Parathyroid adenoma (tissue), 2 donors: ENCODE data around the gene CTSK.
"Not testable (repeated sequence)": the region's sequence is repeated elsewhere in the genome, so short reads cannot be mapped to it uniquely, and the experiment has no call there.

Experiments
- H2AFZ ChIP-seq: fragments of 300-600 bp; sonication (generic); one replicate; pipeline ENCODE4 v1.7.0; 2017; ENCODE audit warnings: antibody characterized with exemption, mild to moderate bottlenecking
- H3K27ac ChIP-seq: fragments of 300-600 bp; sonication (generic); one replicate; pipeline ENCODE4 v1.7.0; 2017
- H3K27me3 ChIP-seq: fragments of 300-600 bp; sonication (generic); one replicate; pipeline ENCODE4 v1.7.0; 2017; ENCODE audit warnings: low read length; ENCODE audit not compliant: control insufficient read depth, insufficient read depth
- H3K36me3 ChIP-seq: fragments of 300-600 bp; sonication (generic); one replicate; pipeline ENCODE4 v1.7.0; 2017; ENCODE audit warnings: low read length; ENCODE audit not compliant: control insufficient read depth, insufficient read depth
- H3K4me1 ChIP-seq: fragments of 300-600 bp; sonication (generic); one replicate; pipeline ENCODE4 v1.7.0; 2017; ENCODE audit warnings: control low read depth
- H3K4me2 ChIP-seq: fragments of 300-600 bp; sonication (generic); one replicate; pipeline ENCODE4 v1.7.0; 2017; ENCODE audit warnings: low read length
- H3K4me3 ChIP-seq: fragments of 300-600 bp; sonication (generic); one replicate; pipeline ENCODE4 v1.7.0; 2017; ENCODE audit warnings: low read depth, low read length
- H3K79me2 ChIP-seq: fragments of 300-600 bp; sonication (generic); one replicate; pipeline ENCODE4 v1.7.0; 2017; ENCODE audit warnings: control low read depth
- H3K9ac ChIP-seq: fragments of 300-600 bp; sonication (generic); one replicate; pipeline ENCODE4 v1.7.0; 2017; ENCODE audit warnings: mild to moderate bottlenecking
- H3K9me3 ChIP-seq: fragments of 300-600 bp; sonication (generic); one replicate; pipeline ENCODE4 v1.7.0; 2017; ENCODE audit warnings: low read length; ENCODE audit not compliant: control insufficient read depth
- TF ChIP-seq, protein P1 (sequence below): fragments of 300-600 bp; sonication (generic); IDR thresholded peaks from one replicate; pipeline ENCODE4 v1.7.0; 2017; ENCODE audit warnings: antibody characterized with exemption, mild to moderate bottlenecking
- donor health status: primary hyperparathyroidism.

The CTSK gene

DNA sequence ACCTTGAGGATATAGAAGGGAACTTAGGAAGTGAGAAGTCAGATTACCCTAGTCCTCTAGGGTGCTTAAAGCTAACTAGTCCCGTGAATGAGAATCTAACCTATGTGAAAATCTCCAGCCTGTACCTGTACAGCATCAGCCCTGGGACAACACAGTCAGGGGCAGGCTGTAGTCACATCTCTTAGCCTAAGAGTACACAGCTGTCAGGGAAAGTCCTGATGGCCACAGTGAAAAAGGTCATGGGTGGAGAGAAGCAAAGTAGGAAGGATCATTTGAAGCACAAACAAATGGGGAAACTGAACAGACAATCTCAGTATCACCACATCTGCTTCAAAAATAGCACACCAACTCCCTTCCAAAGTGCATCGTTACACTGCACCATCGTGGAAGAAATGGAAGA, 11.7 kb downstream of the CTSK start:
- Histone ChIP-seq H3K27me3 (no peaks in the 10 kb centered on the region), H3K4me1 (no peaks in the 10 kb centered on the region), H3K79me2 (no peaks in the 10 kb centered on the region), H3K27ac (no peak overlapping the region), H3K4me3 (no peak overlapping the region), H3K9ac (no peak overlapping the region), H2AFZ (no peak overlapping the region), H3K36me3 (no peaks in the 10 kb centered on the region), H3K4me2 (no peak overlapping the region), H3K9me3 (no peaks in the 10 kb centered on the region)
- TF ChIP-seq, protein P1, sequence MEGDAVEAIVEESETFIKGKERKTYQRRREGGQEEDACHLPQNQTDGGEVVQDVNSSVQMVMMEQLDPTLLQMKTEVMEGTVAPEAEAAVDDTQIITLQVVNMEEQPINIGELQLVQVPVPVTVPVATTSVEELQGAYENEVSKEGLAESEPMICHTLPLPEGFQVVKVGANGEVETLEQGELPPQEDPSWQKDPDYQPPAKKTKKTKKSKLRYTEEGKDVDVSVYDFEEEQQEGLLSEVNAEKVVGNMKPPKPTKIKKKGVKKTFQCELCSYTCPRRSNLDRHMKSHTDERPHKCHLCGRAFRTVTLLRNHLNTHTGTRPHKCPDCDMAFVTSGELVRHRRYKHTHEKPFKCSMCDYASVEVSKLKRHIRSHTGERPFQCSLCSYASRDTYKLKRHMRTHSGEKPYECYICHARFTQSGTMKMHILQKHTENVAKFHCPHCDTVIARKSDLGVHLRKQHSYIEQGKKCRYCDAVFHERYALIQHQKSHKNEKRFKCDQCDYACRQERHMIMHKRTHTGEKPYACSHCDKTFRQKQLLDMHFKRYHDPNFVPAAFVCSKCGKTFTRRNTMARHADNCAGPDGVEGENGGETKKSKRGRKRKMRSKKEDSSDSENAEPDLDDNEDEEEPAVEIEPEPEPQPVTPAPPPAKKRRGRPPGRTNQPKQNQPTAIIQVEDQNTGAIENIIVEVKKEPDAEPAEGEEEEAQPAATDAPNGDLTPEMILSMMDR, result no peak

DNA sequence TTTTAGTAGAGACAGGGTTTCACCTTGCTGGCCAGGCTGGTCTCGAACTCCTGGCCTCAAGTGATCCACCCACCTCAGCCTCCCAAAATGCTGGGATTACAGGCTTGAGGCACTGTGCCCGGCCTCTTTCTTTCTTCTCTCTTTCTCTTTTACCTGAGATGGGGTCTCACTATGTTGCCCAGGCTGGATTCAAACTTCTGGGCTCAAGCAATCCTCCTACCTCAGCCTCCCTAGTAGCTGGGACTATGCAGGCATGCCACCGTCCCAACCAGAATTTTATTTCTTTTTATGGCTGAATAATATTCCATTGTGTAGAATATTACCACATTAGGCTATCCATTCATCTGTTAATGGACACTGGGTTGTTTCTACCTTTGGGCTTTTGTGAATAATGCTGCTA, 14.3 kb downstream of the CTSK start:
- not testable (repeated sequence) for H3K36me3 ChIP-seq, H2AFZ ChIP-seq, H3K9me3 ChIP-seq, H3K4me3 ChIP-seq, H3K4me2 ChIP-seq, H3K27me3 ChIP-seq, H3K9ac ChIP-seq, H3K4me1 ChIP-seq, H3K79me2 ChIP-seq, H3K27ac ChIP-seq

DNA sequence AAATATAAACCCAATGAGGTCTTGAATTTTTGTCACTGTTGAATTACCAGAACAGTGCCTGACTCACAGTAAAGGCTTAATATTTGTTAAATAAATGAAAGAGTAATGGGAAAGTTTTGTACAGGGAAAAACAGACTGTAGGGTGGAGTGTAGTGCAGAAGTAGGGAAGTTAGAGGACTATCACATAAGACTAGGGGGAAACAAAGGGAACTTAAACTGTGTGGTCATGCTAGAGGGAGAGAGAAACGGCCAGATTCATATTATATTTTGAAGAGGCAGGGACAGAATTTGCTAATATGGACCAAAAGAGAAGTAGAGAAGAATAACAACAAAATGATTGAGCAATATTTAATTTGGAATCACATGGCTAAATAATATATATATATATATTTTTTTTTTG, 14.8 kb downstream of the CTSK start:
- Histone ChIP-seq H3K4me1 (no peaks in the 10 kb centered on the region), H3K79me2 (no peaks in the 10 kb centered on the region), H3K27ac (no peak overlapping the region), H3K9ac (no peak overlapping the region), H3K27me3 (no peaks in the 10 kb centered on the region), H2AFZ (no peak overlapping the region), H3K4me3 (no peak overlapping the region), H3K4me2 (no peak overlapping the region), H3K9me3 (no peaks in the 10 kb centered on the region), H3K36me3 (no peaks in the 10 kb centered on the region)
- TF ChIP-seq, protein P1, result no peak

DNA sequence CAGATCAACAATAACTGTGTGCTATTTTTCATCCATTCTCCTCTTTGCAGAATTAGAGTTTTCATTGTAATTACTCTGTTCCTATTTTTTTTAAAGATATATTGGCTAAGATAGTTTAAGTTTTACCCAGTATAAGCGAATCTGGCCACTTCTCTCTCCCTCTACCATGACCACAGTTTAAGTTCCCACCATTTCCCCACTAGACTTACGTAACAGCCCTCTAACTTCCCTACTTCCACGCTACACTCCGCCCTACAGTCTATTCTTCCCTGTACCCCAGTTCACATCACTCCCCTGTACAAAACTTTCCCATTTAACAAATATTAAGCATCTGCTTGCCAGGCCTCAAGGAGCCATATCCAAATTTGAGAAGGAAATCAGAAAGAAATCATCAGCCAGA, 16.5 kb downstream of the CTSK start:
- no peaks in the 10 kb centered on the region for H3K4me1 ChIP-seq
- no peaks in the 10 kb centered on the region for H3K36me3 ChIP-seq
- H3K27me3 ChIP-seq, result no peaks in the 10 kb centered on the region
- TF ChIP-seq, protein P1, result no peak
- H3K9me3 ChIP-seq, result no peaks in the 10 kb centered on the region
- H3K79me2 ChIP-seq, result no peaks in the 10 kb centered on the region
- no peak overlapping the region for H3K4me3 ChIP-seq
- no peak overlapping the region for H3K9ac ChIP-seq
- no peak overlapping the region for H3K4me2 ChIP-seq
- no peak overlapping the region for H2AFZ ChIP-seq
- H3K27ac ChIP-seq, result no peak overlapping the region

DNA sequence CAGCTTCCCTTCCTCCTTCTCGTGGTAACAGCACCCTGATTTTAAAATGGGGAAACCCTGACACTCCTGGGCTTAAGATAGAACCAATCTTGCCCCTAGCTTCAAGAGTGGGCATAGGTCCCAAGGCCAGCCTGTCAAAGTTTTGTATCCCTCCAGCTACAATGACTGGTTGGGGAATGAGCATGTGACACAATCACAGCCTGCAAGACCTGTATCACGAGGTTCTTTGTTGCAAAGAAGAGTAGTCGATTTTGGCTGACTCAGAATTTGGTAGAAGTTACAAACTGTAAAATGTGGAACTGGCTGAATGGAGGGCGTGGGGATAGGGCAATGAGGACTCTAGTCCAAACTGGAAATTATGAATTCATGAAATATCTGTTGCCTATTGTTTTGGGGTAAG, 18.7 kb downstream of the CTSK start:
- no peak overlapping the region for H3K4me3 ChIP-seq
- H3K27ac ChIP-seq, result no peak overlapping the region
- no peaks in the 10 kb centered on the region for H3K4me1 ChIP-seq
- no peaks in the 10 kb centered on the region for H3K36me3 ChIP-seq
- TF ChIP-seq, protein P1, result no peak
- no peaks in the 10 kb centered on the region for H3K27me3 ChIP-seq
- H3K79me2 ChIP-seq, result no peaks in the 10 kb centered on the region
- H2AFZ ChIP-seq, result no peak overlapping the region
- no peak overlapping the region for H3K9ac ChIP-seq
- no peaks in the 10 kb centered on the region for H3K9me3 ChIP-seq
- H3K4me2 ChIP-seq, result no peak overlapping the region
